HepG2 (cell line): ENCODE results near the gene PHF23.

Experiments
- JUN ChIP-seq: sonication (generic); formaldehyde crosslinking; IDR thresholded peaks from 2 replicates; pipeline ENCODE4 v1.4.0; 2020; ENCODE audit warnings: mild to moderate bottlenecking, missing genetic modification reagents
- TAF1 ChIP-seq: sonication (generic); formaldehyde crosslinking; IDR thresholded peaks from 2 replicates; pipeline ENCODE4 v1.4.0; 2020; ENCODE audit warnings: missing genetic modification reagents
- ZNF224 ChIP-seq: sonication (generic); formaldehyde crosslinking; IDR thresholded peaks from 2 replicates; pipeline ENCODE4 v1.5.0; 2020; ENCODE audit warnings: mild to moderate bottlenecking, missing genetic modification reagents
- ZSCAN12 ChIP-seq: sonication (generic); formaldehyde crosslinking; IDR thresholded peaks from 2 replicates; pipeline ENCODE4 v1.9.0; 2021; ENCODE audit warnings: mild to moderate bottlenecking, missing genetic modification reagents
- TF ChIP-seq, protein P1 (sequence below): sonication (generic); formaldehyde crosslinking; IDR thresholded peaks from 2 replicates; pipeline ENCODE4 v1.4.0; 2020; ENCODE audit warnings: missing genetic modification reagents
- TF ChIP-seq, protein P2 (sequence below): sonication (generic); formaldehyde crosslinking; IDR thresholded peaks from 2 replicates; pipeline ENCODE4 v1.5.0; 2020; ENCODE audit warnings: mild to moderate bottlenecking, missing genetic modification reagents, moderate library complexity

DNA sequence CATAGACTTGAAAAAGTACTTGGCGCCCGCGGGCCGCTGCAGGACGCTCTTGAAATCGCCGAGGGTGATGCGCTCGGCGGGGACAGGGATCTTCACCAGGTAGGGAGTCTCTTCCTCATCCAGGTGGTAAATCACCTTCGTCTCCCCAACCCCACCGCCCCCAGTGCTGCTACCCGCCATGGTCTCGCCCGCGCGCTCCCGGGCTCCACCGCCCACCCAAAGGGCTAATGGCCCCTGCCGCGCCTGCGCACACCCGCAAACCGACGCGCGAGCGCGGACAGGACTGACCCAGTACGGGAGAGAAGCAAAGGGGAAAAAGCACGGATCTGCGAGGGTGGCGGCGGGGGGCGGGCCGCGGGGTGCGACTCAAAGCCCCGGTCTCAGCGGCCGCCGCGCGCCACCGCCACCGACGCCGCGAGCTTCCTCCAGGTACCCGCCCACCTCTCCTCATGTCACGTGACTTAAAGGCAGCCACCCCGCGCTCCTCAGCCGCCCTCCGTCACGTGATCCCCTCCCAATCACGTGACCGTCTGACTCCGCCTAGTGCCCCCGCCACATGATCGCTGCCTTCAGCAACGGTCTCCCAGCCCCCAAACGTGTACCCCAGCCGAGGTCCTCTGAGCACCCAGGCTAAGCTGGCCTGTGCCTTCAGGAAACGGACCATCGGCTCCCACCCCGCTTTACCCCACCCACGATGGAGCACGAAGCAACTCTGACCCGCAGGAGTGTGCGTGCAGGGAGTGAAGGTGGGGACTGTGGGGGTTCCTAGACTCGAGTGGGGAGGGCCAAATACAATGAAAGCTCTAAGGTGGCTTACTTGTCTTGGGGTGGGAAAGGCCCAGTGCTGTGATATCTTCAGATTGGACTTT, 4.9 kb downstream of the PHF23 start, which contains the start of gene DVL2:
- TF ChIP-seq, protein P1, sequence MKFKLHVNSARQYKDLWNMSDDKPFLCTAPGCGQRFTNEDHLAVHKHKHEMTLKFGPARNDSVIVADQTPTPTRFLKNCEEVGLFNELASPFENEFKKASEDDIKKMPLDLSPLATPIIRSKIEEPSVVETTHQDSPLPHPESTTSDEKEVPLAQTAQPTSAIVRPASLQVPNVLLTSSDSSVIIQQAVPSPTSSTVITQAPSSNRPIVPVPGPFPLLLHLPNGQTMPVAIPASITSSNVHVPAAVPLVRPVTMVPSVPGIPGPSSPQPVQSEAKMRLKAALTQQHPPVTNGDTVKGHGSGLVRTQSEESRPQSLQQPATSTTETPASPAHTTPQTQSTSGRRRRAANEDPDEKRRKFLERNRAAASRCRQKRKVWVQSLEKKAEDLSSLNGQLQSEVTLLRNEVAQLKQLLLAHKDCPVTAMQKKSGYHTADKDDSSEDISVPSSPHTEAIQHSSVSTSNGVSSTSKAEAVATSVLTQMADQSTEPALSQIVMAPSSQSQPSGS (CRISPR knock-in tag): peak; percentile 37; the same call in 1 of the 2 replicates
- TF ChIP-seq TAF1 (CRISPR knock-in tag): peak; percentile 73; the same call in 1 of the 2 replicates
- no peak for TF ChIP-seq JUN
- no peak for TF ChIP-seq ZNF224
- no peak for TF ChIP-seq ZSCAN12 (CRISPR knock-in tag)
- TF ChIP-seq, protein P2, sequence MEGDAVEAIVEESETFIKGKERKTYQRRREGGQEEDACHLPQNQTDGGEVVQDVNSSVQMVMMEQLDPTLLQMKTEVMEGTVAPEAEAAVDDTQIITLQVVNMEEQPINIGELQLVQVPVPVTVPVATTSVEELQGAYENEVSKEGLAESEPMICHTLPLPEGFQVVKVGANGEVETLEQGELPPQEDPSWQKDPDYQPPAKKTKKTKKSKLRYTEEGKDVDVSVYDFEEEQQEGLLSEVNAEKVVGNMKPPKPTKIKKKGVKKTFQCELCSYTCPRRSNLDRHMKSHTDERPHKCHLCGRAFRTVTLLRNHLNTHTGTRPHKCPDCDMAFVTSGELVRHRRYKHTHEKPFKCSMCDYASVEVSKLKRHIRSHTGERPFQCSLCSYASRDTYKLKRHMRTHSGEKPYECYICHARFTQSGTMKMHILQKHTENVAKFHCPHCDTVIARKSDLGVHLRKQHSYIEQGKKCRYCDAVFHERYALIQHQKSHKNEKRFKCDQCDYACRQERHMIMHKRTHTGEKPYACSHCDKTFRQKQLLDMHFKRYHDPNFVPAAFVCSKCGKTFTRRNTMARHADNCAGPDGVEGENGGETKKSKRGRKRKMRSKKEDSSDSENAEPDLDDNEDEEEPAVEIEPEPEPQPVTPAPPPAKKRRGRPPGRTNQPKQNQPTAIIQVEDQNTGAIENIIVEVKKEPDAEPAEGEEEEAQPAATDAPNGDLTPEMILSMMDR: no peak; the same call in 1 of the 2 replicates
